ENCODE results near the gene DPP6. TPM values are rescaled to one million over a fixed set of nuclear protein-coding genes. Genes with fewer than 3 reads are reported as not detected.

DPP6 gene
- polyA plus RNA-seq, 1 donor (not counting 4 experiments of a cell fraction or from before 2014, with no cell fraction given) = not detected

- Histone ChIP-seq H4K20me1 (ENCODE audit: control insufficient read depth, extremely low read depth, insufficient read depth, low read length) (no peaks in the 10 kb centered on the region), H2AFZ (ENCODE audit: control insufficient read depth, low read length) (no peak overlapping the region), H3K9ac (ENCODE audit: control insufficient read depth, extremely low read depth, insufficient read depth, low read length) (no peak overlapping the region), H3K9me3 (ENCODE audit: control insufficient read depth, low read depth, low read length) (peaks cover 14% of the 10 kb centered on the region), H3K27me3 (ENCODE audit: control insufficient read depth, extremely low read depth, insufficient read depth, low read length) (no peaks in the 10 kb centered on the region), H3K79me2 (ENCODE audit: control insufficient read depth, insufficient read depth, low read length) (no peaks in the 10 kb centered on the region), H3K4me1 (ENCODE audit: control insufficient read depth, extremely low read depth, insufficient read depth, low read length) (no peaks in the 10 kb centered on the region), H3K9me1 (ENCODE audit: control insufficient read depth, extremely low read depth, insufficient read depth, low read length) (no peaks in the 10 kb centered on the region), H3K36me3 (ENCODE audit: control insufficient read depth in 2 of 2, extremely low read depth in 1 of 2, insufficient read depth in 2 of 2, low read length in 2 of 2) (no peaks in the 10 kb centered on the region), H3K4me3 (ENCODE audit: control insufficient read depth in 2 of 3, extremely low read depth in 1 of 3, insufficient read depth in 2 of 3, low read depth in 1 of 3, low read length in 3 of 3) (no peak overlapping the region), H3K4me2 (ENCODE audit: control insufficient read depth, extremely low read depth, insufficient read depth, low read depth, low read length) (no peak overlapping the region), H3K27ac (ENCODE audit: control insufficient read depth, insufficient read depth, low read length) (no peak overlapping the region)
- no peak for TF ChIP-seq EZH2 (IDR thresholded peaks at IDR 0.05; ENCODE audit: low read length)
- no peak for TF ChIP-seq CTCF (optimal IDR thresholded peaks at IDR 0.05 in 1 of 3, IDR thresholded peaks at IDR 0.05 in 1 of 3, conservative IDR thresholded peaks at IDR 0.05 in 1 of 3; ENCODE audit: extremely low read depth in 1 of 3, insufficient read depth in 2 of 3, low read length in 3 of 3)
- DNase-seq (ENCODE audit: low read depth, low spot score) (no peak), FAIRE-seq (no peak)
- dilution Hi-C loops (cut with MboI; ENCODE audit: extremely low pct_ligation_motif_present, low sequenced_read_pairs) = no loop called here
These were observed 824.3 kb downstream of the DPP6 start for GRCh38 chr7:154876516-154876915.

- dilution Hi-C loops (cut with MboI; ENCODE audit: extremely low pct_ligation_motif_present, low sequenced_read_pairs) = no loop called here
- no peak for TF ChIP-seq EZH2 (IDR thresholded peaks at IDR 0.05; ENCODE audit: low read length)
- TF ChIP-seq CTCF (optimal IDR thresholded peaks at IDR 0.05 in 1 of 3, IDR thresholded peaks at IDR 0.05 in 1 of 3, conservative IDR thresholded peaks at IDR 0.05 in 1 of 3; ENCODE audit: extremely low read depth in 1 of 3, insufficient read depth in 2 of 3, low read length in 3 of 3) = no peak
These were observed 824.8 kb downstream of the DPP6 start for GRCh38 chr7:154877031-154877430.

More at GRCh38 chr7:154877031-154877430, 824.8 kb downstream of the DPP6 start:
- Histone ChIP-seq H2AFZ (ENCODE audit: control insufficient read depth, low read length) (no peak overlapping the region), H3K79me2 (ENCODE audit: control insufficient read depth, insufficient read depth, low read length) (no peaks in the 10 kb centered on the region), H4K20me1 (ENCODE audit: control insufficient read depth, extremely low read depth, insufficient read depth, low read length) (no peaks in the 10 kb centered on the region), H3K27ac (ENCODE audit: control insufficient read depth, insufficient read depth, low read length) (no peak overlapping the region), H3K36me3 (ENCODE audit: control insufficient read depth in 2 of 2, extremely low read depth in 1 of 2, insufficient read depth in 2 of 2, low read length in 2 of 2) (no peaks in the 10 kb centered on the region), H3K4me1 (ENCODE audit: control insufficient read depth, extremely low read depth, insufficient read depth, low read length) (no peaks in the 10 kb centered on the region), H3K27me3 (ENCODE audit: control insufficient read depth, extremely low read depth, insufficient read depth, low read length) (no peaks in the 10 kb centered on the region), H3K9ac (ENCODE audit: control insufficient read depth, extremely low read depth, insufficient read depth, low read length) (no peak overlapping the region), H3K9me1 (ENCODE audit: control insufficient read depth, extremely low read depth, insufficient read depth, low read length) (no peaks in the 10 kb centered on the region), H3K4me3 (ENCODE audit: control insufficient read depth in 2 of 3, extremely low read depth in 1 of 3, insufficient read depth in 2 of 3, low read depth in 1 of 3, low read length in 3 of 3) (no peak overlapping the region), H3K4me2 (ENCODE audit: control insufficient read depth, extremely low read depth, insufficient read depth, low read depth, low read length) (no peak overlapping the region), H3K9me3 (ENCODE audit: control insufficient read depth, low read depth, low read length) (peaks cover 14% of the 10 kb centered on the region)
- FAIRE-seq (no peak), DNase-seq (ENCODE audit: low read depth, low spot score) (no peak)

Measured in keratinocyte (primary cell).